AG09319 (cell line): ENCODE results near the gene RBM18.

Experiments used
- DNase-seq: peaks from one replicate; pipeline ENCODE4 v3.0.0-alpha.2; 2010; ENCODE audit warnings: low read depth; ENCODE audit errors: extremely low read depth
- CTCF ChIP-seq: IDR thresholded peaks from 2 replicates; pipeline ENCODE4 v1.5.1; 2011; ENCODE audit warnings: low read depth, mild to moderate bottlenecking, inconsistent platforms, low read length, moderate library complexity

Gene RBM18

GRCh38 chr9:122264360-122265148, at the start of gene RBM18, which contains the start of gene MRRF:
RBM18 (minus strand) TSS chr9:122264840; CDS start chr9:122261492, 3,348 bp downstream.
MRRF (plus strand) TSS chr9:122264882; CDS start chr9:122270892, 6,010 bp downstream.
- no peak for TF ChIP-seq CTCF
- peak; percentile 70 for DNase-seq

GRCh38 chr9:122314165-122314564, 49.5 kb upstream of the RBM18 start:
- TF ChIP-seq CTCF = no peak
- DNase-seq = no peak

GRCh38 chr9:122309861-122310260, 45.2 kb upstream of the RBM18 start:
- TF ChIP-seq CTCF = no peak
- DNase-seq = no peak

- TF ChIP-seq CTCF = no peak
Measured at GRCh38 chr9:122307925-122308324, 43.3 kb upstream of the RBM18 start.

GRCh38 chr9:122307061-122307460, 42.4 kb upstream of the RBM18 start:
- no peak for DNase-seq
- TF ChIP-seq CTCF = no peak

More at GRCh38 chr9:122307925-122308324, 43.3 kb upstream of the RBM18 start:
- DNase-seq = no peak

- TF ChIP-seq CTCF = no peak
- DNase-seq = no peak
Measured at GRCh38 chr9:122302237-122303093, 37.8 kb upstream of the RBM18 start.

- DNase-seq = no peak
Measured at GRCh38 chr9:122297512-122297911, 32.9 kb upstream of the RBM18 start.

More at GRCh38 chr9:122297512-122297911, 32.9 kb upstream of the RBM18 start:
- TF ChIP-seq CTCF = no peak
